K562 (cell line): Measurements from ENCODE around the gene USP13. TPM values are rescaled to one million over a fixed set of nuclear protein-coding genes. Genes with fewer than 3 reads are reported as not detected.

Experiments
- COPS2 ChIP-seq: fragments of 450-650 bp; conservative IDR thresholded peaks from 2 replicates; pipeline ENCODE4 v1.6.1; 2016; ENCODE audit warnings: mild to moderate bottlenecking, moderate library complexity
- E2F1 ChIP-seq: sonication (generic); formaldehyde crosslinking; IDR thresholded peaks from 2 replicates; pipeline ENCODE4 v1.8.1; 2023; ENCODE audit warnings: mild to moderate bottlenecking, missing genetic modification reagents, moderate library complexity
- E2F6 ChIP-seq, 2 experiments: IDR thresholded peaks; 2 replicates each; pipeline ENCODE4 v1.6.1; 2011; ENCODE audit warnings: borderline replicate concordance in 1 of 2, control low read depth in 1 of 2, low read depth in 1 of 2, low read length in 1 of 2, mild to moderate bottlenecking in 1 of 2, mixed read lengths in 1 of 2, moderate library complexity in 1 of 2; ENCODE audit not compliant: insufficient read depth in 1 of 2, insufficient read length in 1 of 2, poor library complexity in 1 of 2, severe bottlenecking in 1 of 2; ENCODE audit errors: extremely low read depth in 1 of 2
- E2F8 ChIP-seq: fragments of 450-650 bp; IDR thresholded peaks from 2 replicates; pipeline ENCODE4 v1.7.1; 2018; ENCODE audit warnings: mild to moderate bottlenecking, low read depth; ENCODE audit not compliant: partially characterized antibody
- ELK3 ChIP-seq: fragments of 450-650 bp; formaldehyde crosslinking; IDR thresholded peaks from 2 replicates; pipeline ENCODE4 v1.4.0; 2020; ENCODE audit warnings: mild to moderate bottlenecking
- FOXM1 ChIP-seq, 2 experiments: fragments of 450-650 bp in 1 of 2; sonication (generic) in 1 of 2; formaldehyde crosslinking in 1 of 2; IDR thresholded peaks; 2 replicates each; pipeline versions ENCODE4 v1.6.1 to v1.9.0; 2017 to 2022; ENCODE audit warnings: low read depth in 2 of 2, mild to moderate bottlenecking in 2 of 2, missing genetic modification reagents in 1 of 2, moderate library complexity in 1 of 2
- KDM5B ChIP-seq: fragments of 200-600 bp; sonication (generic); IDR thresholded peaks from 2 replicates; pipeline ENCODE4 v1.6.1; 2012; ENCODE audit warnings: low read depth, mild to moderate bottlenecking, moderate library complexity, low read length, control low read depth, inconsistent platforms; ENCODE audit not compliant: insufficient replicate concordance
- MIER1 ChIP-seq: fragments of 450-650 bp; IDR thresholded peaks from 2 replicates; pipeline ENCODE4 v1.6.1; 2016; ENCODE audit warnings: antibody characterized with exemption, mild to moderate bottlenecking, low read depth
- MYC ChIP-seq, 2 experiments: fragments of 250-450 bp in 1 of 2; sonication (Bioruptor Pico) in 1 of 2; IDR thresholded peaks; 2 replicates each; pipeline versions ENCODE4 v1.5.1 to v1.6.1; 2012 to 2021; ENCODE audit warnings: low read depth in 2 of 2, borderline replicate concordance in 1 of 2, improper control_type of control experiment in 1 of 2, low read length in 1 of 2, mild to moderate bottlenecking in 1 of 2, moderate library complexity in 1 of 2
- NR3C1 ChIP-seq: sonication (generic); formaldehyde crosslinking; IDR thresholded peaks from 2 replicates; pipeline ENCODE4 v1.8.1; 2022; ENCODE audit warnings: missing genetic modification reagents
- PHB ChIP-seq: fragments of 250-450 bp; sonication (Bioruptor Pico); IDR thresholded peaks from 2 replicates; pipeline ENCODE4 v1.5.0; 2021
- RBM17 ChIP-seq: fragments of 200-400 bp; formaldehyde crosslinking; IDR thresholded peaks from 2 replicates; pipeline ENCODE4 v1.6.1; 2017; ENCODE audit warnings: low read depth, mild to moderate bottlenecking, low read length, borderline replicate concordance
- SRSF1 ChIP-seq: fragments of 200-400 bp; formaldehyde crosslinking; IDR thresholded peaks from 2 replicates; pipeline ENCODE4 v1.6.1; 2017; ENCODE audit warnings: mild to moderate bottlenecking, low read depth, low read length, moderate library complexity
- UBTF ChIP-seq, 2 experiments: IDR thresholded peaks; 2 replicates each; pipeline ENCODE4 v1.6.1; 2012; ENCODE audit warnings: improper control_type of control experiment in 2 of 2, low read depth in 2 of 2, low read length in 2 of 2, borderline replicate concordance in 1 of 2
- ZFX ChIP-seq: sonication (generic); formaldehyde crosslinking; IDR thresholded peaks from 2 replicates; pipeline ENCODE4 v1.8.0; 2022; ENCODE audit warnings: mild to moderate bottlenecking, missing genetic modification reagents, moderate library complexity
- ZNF41 ChIP-seq: fragments of 250-450 bp; sonication (Bioruptor Pico); conservative IDR thresholded peaks from 2 replicates; pipeline ENCODE4 v1.4.0; 2020; ENCODE audit warnings: mild to moderate bottlenecking
- ZNF445 ChIP-seq: fragments of 250-450 bp; sonication (Bioruptor Pico); IDR thresholded peaks from 2 replicates; pipeline ENCODE4 v1.4.0; 2020; ENCODE audit warnings: low read depth, mild to moderate bottlenecking, moderate library complexity
- polyA plus RNA-seq, 8 experiments: library from polyadenylated mRNA; depleted of rRNA in 4 of 8; stranded (reverse) in 5 of 8; unstranded in 3 of 8; fragments of >200 nt; fragmentation: Nextera tagmentation in 2 of 8; fragmentation: Illumina TruSeq in 1 of 8; extraction: Ambion mirVana in 2 of 8; extraction: Trizol in 1 of 8; gene quantifications; 2 replicates each; pipeline versions ENCODE4 v1.2.1 to v1.2.3, GENCODE V29; 2011 to 2014; ENCODE audit warnings: inconsistent platforms in 1 of 8, missing spikeins in 1 of 8
- total RNA-seq, 7 experiments: library from RNA; depleted of rRNA in 6 of 7; stranded (reverse); fragments of >200 nt in 6 of 7; fragmentation: Illumina TruSeq in 2 of 7; extraction: Trizol in 2 of 7; gene quantifications; 2 replicates each; pipeline versions ENCODE4 v1.2.1 to v1.2.3, GENCODE V29; 2011 to 2021; ENCODE audit warnings: low replicate concordance in 1 of 7

USP13 gene
- total and polyA plus RNA-seq, 9 of the 15 experiments (the other 6 are each of a cell fraction or from before 2014, with no cell fraction given), result 0.11 to 2.3 (median 0.51) TPM

- no peak for TF ChIP-seq MYC (IDR thresholded peaks at IDR 0.05; ENCODE audit: low read depth, low read length)
- no peak for TF ChIP-seq MYC (CRISPR knock-in tag; IDR thresholded peaks at IDR 0.05; ENCODE audit: borderline replicate concordance, low read depth)
- no peak for TF ChIP-seq ZNF445 (CRISPR knock-in tag)
- TF ChIP-seq MIER1, result no peak
- no peak for TF ChIP-seq ZNF41 (CRISPR knock-in tag)
- TF ChIP-seq E2F6 (IDR thresholded peaks at IDR 0.05; ENCODE audit: borderline replicate concordance in 1 of 2, extremely low read depth in 1 of 2, insufficient read depth in 1 of 2, insufficient read length in 1 of 2, low read depth in 1 of 2, low read length in 1 of 2, poor library complexity in 1 of 2, severe bottlenecking in 1 of 2), result no peak
- no peak for TF ChIP-seq FOXM1 (IDR thresholded peaks at IDR 0.05; ENCODE audit: low read depth)
- no peak for TF ChIP-seq FOXM1 (CRISPR knock-in tag; IDR thresholded peaks at IDR 0.05; ENCODE audit: low read depth)
- TF ChIP-seq SRSF1, result no peak
- no peak for TF ChIP-seq RBM17
- TF ChIP-seq NR3C1, result no peak
- TF ChIP-seq KDM5B, result peak; percentile 64
- TF ChIP-seq E2F8, result no peak
- TF ChIP-seq UBTF (IDR thresholded peaks at IDR 0.05; ENCODE audit: borderline replicate concordance in 1 of 2, low read depth in 2 of 2, low read length in 2 of 2), result peak in 1 of 2 experiments; percentile 27; a peak in 1 of 4 replicates
- TF ChIP-seq ELK3 (CRISPR knock-in tag), result no peak
- no peak for TF ChIP-seq E2F1 (CRISPR knock-in tag)
- TF ChIP-seq PHB, result no peak
- TF ChIP-seq ZFX (CRISPR knock-in tag), result peak; percentile 64
- no peak for TF ChIP-seq COPS2
Observed at GRCh38 chr3:179653096-179653797, 407 bp downstream of the USP13 start (continued).
